GM18861 (cell line): ENCODE results near the gene DIP2C.

ENCODE experiments used
- ATAC-seq: cut with Tn5 transposase; IDR thresholded peaks from one replicate; pipeline ENCODE4 v1.9.1; 2021; ENCODE audit not compliant: unreplicated experiment

The DIP2C gene

DNA sequence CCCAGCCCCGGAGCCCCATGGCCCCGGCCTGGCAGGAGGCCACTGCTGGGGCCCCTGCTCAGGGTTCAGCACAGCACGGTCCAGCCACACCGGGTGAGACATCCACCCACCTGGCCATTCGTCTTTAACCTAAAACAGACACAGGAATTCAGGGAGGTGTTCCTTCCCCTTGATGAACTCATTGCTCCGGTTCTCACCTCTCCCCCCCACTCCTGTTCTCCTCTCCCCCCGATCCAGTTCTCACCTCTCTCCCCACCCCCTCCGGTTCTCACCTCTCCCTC, 129.8 kb downstream of the DIP2C start:
- no peak for ATAC-seq

- no peak for ATAC-seq
Measured at GRCh38 chr10:558891-559766, 130.3 kb downstream of the DIP2C start.

GRCh38 chr10:558364-558763, 131.1 kb downstream of the DIP2C start:
- ATAC-seq = no peak

GRCh38 chr10:557792-558328, 131.6 kb downstream of the DIP2C start:
- ATAC-seq = no peak

- no peak for ATAC-seq
Measured at GRCh38 chr10:556971-557637, 132.4 kb downstream of the DIP2C start.

DNA sequence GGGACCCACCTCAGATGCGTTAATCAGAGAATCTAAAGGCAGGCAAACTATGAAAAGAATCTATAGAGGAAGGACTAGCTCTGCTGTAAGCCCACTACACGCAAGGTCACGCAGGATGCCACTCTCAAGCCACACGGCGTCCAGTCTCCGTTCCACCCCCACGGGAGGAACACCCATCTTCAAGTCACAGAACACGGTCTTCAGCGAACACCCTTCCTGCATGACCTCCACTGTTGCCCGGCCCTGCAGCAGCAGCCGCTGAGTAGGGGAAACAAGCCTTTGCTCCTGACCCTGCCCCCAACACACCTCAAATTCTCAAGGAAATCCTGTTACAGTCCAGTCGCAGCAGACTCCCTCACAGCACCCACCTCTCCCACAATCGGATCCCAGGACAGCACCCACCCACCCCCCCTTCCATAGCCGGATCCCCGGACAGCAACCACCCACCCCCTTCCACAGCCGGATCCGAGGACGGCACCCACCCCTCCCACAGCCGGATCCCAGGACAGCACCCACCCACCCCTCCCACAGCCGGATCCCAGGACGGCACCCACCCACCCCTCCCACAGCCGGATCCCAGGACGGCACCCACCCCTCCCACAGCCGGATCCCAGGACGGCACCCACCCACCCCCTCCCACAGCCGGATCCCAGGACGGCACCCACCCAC, 133.7 kb downstream of the DIP2C start:
- no peak for ATAC-seq

DNA sequence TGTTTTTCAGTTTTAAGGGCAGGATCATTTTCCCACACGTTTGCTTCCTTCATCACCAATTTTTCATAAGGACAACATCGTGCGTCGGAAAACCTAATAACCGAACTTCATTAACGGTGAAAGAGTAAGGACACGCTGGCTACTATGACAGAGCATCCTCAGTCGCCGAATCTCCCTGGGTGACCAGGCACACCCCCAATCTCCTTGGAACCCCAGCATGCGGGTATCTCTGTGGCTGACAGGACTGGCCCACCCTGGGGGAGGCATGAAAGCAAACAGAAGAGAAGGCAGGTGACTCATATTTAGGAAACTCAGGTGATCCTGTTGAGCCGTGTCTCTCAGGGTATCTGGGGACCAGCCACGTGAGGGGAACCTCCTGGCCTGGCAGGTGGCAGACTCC, 134.2 kb downstream of the DIP2C start:
- ATAC-seq = no peak

- no peak for ATAC-seq
Measured at GRCh38 chr10:554182-554848, 135.2 kb downstream of the DIP2C start.

DNA sequence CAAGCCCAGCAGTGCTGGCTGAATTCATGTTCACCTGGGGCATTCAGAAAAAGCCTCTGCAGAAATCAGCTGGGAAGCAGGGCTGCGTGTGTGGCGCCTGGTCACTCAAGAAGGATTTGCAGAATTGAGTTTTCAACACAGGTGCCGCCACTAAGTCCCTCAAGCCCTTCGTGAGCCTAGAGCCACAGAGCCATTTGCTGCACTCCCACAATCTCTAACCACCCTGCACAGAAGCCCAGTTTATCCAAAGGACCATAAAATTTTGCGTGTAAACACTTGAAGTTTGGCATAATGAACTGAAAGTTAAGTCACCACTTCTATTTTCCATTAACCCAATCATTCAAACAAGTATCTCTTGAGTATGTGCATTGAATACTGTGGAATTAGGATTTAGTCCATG, 136.2 kb downstream of the DIP2C start:
- no peak for ATAC-seq

DNA sequence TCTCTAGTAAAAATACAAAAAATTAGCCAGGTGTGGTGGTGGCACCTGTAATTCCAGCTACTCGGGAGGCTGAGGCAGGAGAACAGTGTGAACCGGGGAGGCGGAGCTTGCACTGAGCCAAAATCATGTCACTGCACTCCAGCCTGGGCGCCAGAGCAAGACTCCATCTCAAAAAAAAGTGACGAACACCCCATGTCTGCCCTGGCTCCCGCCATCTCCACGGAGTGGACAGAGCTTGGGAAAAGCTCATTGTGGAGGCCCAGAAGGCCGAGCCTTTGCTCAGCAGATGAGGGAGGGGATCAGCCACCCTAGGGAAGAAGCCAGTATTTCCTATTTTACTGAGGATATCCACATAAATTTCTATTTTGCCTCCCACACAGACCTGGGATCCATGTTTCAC, 136.8 kb downstream of the DIP2C start:
- ATAC-seq = no peak

DNA sequence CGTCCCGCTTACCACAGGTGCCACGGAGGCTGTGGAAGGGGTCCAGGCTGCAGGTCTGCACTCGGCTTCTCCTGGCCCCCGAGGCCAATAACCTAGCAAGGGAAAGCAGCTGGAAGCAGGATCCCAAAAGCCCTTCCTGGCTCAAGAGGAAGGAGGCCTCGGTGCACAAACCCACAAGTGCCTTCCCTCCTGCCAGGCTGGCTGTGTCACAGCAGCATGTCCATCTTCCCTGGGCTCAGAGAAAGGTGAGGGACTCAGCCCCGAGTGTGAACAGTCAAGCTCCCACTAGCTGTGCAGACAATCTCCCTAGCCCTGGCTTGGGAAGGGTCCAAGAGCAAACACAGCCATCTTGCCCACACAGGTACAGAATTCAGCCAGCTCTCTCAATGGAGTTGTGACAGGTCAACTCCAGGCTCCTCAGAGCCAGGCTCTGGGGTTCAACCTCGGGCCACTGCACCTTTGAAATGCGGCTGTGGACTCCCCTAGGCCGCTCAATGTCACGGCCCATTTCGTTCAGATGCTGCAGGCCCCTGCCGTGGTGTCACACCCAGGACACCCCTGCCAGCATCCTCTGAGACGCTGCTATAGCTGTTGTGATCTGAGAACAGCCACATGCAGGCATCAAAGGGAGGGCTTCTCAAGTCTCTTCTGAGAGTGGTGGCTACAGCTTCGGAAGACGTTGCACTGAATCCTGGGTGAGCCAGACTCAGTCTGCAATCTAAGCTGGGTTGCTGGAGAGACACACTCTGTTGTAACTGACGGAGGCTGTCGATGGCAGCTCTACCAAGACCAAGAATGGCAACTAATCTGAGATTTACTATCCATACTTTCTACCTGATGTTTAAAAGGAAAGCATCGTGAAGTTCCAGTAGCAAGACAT, 137.9 kb downstream of the DIP2C start:
- no peak for ATAC-seq

GRCh38 chr10:550665-551372, 138.6 kb downstream of the DIP2C start:
- no peak for ATAC-seq

DNA sequence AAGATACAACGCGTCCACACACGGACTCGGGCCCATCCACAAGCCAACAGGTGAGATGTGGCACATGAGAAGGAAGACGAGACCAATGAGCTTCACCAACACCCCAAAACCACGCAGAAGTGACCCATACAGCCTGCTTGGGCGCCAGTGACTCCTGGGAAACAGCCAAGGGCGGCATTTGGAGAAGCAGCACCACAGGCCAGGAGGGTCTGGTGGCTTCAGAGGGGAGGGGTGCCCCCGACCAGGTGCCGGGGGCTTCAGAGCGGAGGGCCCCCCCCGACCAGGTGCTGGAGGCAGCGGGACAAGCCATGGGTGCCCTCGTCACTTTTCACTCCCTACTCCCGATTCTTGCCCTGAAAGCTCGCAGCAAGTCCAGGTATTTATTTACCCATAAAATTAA, 140.1 kb downstream of the DIP2C start:
- ATAC-seq = no peak

DNA sequence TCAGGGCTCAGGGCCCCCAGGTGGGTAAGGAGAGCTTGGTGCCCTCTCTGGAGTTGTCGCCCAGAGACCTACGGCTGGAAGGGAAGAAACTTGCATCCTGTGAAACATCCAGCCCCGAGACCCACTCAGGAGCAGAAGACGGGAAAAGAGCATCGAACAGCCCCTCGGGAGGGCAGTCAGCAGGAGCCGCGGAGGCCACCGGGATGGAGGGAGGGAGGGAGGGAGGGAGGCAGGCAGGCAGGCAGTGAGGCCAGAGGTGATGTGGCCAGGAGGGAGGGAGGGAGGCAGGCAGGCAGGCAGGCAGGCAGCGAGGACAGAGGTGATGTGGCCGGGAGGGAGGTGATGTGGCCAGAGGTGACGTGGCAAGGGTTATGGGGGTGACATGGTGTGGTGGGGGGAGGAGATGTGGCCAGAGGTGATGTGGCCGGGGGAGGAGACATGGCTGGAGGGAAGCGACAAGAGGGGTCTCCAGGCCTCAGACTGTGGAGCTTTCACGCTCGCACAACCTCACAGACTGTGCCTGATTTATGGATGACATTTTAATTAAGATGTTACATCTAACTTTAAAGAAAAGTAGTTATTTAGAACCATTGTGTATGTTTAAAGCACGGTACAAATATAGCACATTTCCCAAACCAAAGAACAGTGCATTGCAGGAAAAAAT, 141.1 kb downstream of the DIP2C start:
- no peak for ATAC-seq

GRCh38 chr10:547591-548081, 141.8 kb downstream of the DIP2C start:
- ATAC-seq = no peak

DNA sequence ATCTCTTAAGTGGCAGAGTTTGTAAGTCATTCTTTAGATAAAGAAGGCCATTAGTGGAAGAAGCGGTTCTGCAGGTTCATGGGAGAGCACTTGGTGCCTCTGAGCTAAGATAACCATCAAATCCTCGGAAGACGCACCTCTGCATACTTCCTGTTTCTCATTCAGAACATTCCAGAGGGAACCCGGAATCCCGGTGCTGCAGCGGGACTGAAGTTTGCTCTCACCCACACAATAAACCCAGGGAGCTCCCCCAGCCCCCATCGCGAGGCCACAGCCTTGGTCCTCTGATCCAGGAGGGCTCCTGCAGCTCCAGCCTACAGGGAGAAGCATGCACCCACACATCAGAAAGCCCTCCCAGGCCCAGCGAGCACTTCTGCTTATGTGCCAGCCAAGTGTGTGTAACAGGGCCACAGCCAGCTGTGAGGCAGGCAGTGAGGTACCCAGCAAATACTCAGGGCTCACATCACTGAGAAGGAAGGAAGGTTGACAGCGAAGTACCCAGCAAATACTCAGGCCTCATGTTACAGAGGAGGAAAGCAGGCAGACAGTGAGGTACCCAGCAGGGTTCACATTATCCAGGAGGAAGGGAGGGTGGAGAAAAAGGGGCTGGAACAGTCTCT, 142.4 kb downstream of the DIP2C start:
- ATAC-seq = no peak

DNA sequence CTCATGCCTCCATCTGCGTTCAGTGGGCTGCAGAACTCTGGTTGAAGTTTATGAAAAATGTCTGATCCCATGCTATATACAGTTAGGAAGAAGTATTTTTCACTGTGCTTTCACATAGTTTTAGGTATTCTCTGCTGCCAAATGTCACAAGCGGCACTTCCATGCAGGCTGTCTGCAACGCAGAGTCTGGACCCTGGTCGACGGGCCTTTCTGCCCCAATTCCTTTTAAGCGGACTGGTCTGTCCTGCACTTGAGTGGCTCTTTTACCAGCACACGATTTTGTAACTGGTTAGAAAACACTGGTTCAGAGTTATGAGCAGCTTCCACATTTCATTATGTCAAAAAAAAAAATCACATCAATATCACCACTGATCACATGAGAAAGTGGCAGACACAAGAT, 143.0 kb downstream of the DIP2C start:
- no peak for ATAC-seq
